ENCODE data around the gene ZMYND8. TPM values are rescaled to one million over a fixed set of nuclear protein-coding genes. Genes with fewer than 3 reads are reported as not detected.

The ZMYND8 gene
- total and polyA plus RNA-seq, 7 donors: 7.8 to 46.0 (median 24.8) TPM

DNA sequence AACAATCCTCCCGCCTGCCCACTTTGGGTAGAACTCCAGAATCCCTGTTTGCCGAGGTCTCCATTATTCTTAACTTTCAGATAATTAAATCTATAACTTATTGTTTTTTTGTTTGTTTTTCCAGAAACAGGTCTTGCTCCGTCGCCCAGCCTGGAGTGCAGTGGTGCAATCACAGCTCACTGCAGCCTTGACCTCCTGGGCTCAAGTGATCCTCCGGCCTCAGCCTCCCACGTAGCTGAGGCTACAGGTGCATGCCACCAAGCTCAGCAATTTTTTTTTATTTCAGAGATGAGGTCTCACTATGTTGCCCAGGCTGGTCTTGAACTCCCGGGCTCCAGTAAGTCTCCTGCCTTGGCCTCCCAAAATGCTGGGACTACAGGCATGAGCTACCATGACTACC lies 28.8 kb downstream of the ZMYND8 start:
- H3K36me3 ChIP-seq: no peaks in the 10 kb centered on the region
- H3K4me3 ChIP-seq: no peak overlapping the region
- no peak for TF ChIP-seq POLR2A (IDR thresholded peaks at IDR 0.05)
- no peak for TF ChIP-seq EP300 (IDR thresholded peaks at IDR 0.05)
- TF ChIP-seq, protein P1, sequence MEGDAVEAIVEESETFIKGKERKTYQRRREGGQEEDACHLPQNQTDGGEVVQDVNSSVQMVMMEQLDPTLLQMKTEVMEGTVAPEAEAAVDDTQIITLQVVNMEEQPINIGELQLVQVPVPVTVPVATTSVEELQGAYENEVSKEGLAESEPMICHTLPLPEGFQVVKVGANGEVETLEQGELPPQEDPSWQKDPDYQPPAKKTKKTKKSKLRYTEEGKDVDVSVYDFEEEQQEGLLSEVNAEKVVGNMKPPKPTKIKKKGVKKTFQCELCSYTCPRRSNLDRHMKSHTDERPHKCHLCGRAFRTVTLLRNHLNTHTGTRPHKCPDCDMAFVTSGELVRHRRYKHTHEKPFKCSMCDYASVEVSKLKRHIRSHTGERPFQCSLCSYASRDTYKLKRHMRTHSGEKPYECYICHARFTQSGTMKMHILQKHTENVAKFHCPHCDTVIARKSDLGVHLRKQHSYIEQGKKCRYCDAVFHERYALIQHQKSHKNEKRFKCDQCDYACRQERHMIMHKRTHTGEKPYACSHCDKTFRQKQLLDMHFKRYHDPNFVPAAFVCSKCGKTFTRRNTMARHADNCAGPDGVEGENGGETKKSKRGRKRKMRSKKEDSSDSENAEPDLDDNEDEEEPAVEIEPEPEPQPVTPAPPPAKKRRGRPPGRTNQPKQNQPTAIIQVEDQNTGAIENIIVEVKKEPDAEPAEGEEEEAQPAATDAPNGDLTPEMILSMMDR (IDR thresholded peaks at IDR 0.05): no peak
- no peak for TF ChIP-seq POLR2AphosphoS5 (IDR thresholded peaks at IDR 0.05)
- no peaks in the 10 kb centered on the region for H3K27me3 ChIP-seq
- H3K27ac ChIP-seq: peak overlapping the region; percentile 91 to 97 (median 93)
- intact Hi-C loops (cut with DNase I): no loop called here
- peaks cover 0 to 88% (median 70%) of the 10 kb centered on the region in 4 donors for H3K4me1 ChIP-seq
- WGBS, 2 donors: 88 to 96% methylated on average over 7 of the region's 7 CpGs
- H3K9me3 ChIP-seq: no peaks in the 10 kb centered on the region
- DNase-seq: no peak

DNA sequence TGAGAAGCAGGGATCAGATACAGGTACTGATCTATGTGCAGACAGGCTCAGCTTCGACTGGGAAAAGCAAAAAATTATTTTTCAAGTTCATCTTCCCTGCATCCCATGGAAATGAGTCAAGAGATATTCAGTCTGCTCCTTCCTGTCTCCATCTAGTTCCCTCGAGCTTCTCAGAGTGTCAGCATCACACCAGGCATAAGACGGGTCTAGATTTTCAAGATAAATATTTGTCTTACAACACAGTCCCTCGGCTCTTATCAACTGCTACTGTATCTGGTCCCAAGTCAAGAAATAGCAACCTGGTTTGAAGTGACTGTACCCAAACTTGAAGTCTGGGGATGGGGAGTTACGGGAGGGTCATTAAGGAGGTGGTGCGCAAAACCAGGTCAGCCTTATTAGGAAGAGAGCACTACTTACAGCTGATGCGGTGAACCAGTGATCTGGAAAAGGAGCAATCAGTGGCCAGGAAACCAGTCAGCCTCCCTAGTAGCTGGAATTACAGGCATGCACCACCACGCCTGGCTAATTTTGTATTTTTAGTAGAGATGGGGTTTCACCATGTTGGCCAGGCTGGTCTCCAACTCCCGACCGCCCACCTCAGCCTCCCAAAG lies 29.7 kb downstream of the ZMYND8 start:
- H3K4me3 ChIP-seq: no peak overlapping the region
- intact Hi-C loops (cut with DNase I): no loop called here
- peaks cover 0 to 86% (median 64%) of the 10 kb centered on the region in 4 donors for H3K4me1 ChIP-seq

DNA sequence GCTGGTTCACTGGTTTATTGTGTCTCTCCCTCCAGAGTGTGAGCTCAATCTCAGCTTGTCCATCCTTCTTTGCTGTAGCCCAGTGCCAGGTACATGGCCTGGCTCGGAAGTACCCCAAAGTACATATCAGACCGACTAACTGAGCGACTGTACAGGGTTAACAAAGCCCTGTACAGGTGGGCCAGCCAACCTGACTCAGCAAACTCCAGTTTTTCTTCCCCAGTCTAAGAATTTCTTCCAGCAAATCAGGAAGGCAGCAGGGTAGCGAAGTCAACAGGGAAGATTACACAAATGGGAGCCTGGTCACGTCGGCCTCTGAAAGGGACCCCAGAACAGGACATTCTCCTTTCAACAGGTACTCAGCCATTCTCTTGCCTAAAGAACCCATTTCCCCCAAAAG lies 31.3 kb downstream of the ZMYND8 start:
- DNase-seq: no peak
- Histone ChIP-seq H3K9me3 (no peaks in the 10 kb centered on the region), H3K4me3 (no peak overlapping the region), H3K4me1 (peaks cover 0 to 86% (median 61%) of the 10 kb centered on the region in 4 donors), H3K27ac (peak overlapping the region in 3 of 4 donors; percentile 91 to 97 (median 93)), H3K27me3 (no peaks in the 10 kb centered on the region), H3K36me3 (no peaks in the 10 kb centered on the region)
- intact Hi-C loops (cut with DNase I): no loop called here
- TF ChIP-seq EP300 (IDR thresholded peaks at IDR 0.05): no peak
- no peak for TF ChIP-seq POLR2AphosphoS5 (IDR thresholded peaks at IDR 0.05)
- TF ChIP-seq POLR2A (IDR thresholded peaks at IDR 0.05): no peak
- TF ChIP-seq, protein P1 (IDR thresholded peaks at IDR 0.05): no peak
- 89 to 90% methylated on average over 6 of the region's 6 CpGs for WGBS, 2 donors

More for the DNA sequence above, 29.7 kb downstream of the ZMYND8 start:
- TF ChIP-seq POLR2A (IDR thresholded peaks at IDR 0.05) (no peak), EP300 (IDR thresholded peaks at IDR 0.05) (no peak), POLR2AphosphoS5 (IDR thresholded peaks at IDR 0.05) (no peak)
- TF ChIP-seq, protein P1 (IDR thresholded peaks at IDR 0.05): no peak
- Histone ChIP-seq H3K27ac (peak overlapping the region; percentile 91 to 97 (median 93)), H3K9me3 (no peaks in the 10 kb centered on the region), H3K27me3 (no peaks in the 10 kb centered on the region), H3K36me3 (no peaks in the 10 kb centered on the region)
- DNase-seq: no peak
- WGBS, 2 donors: 70 to 79% methylated on average over 10 of the region's 10 CpGs

DNA sequence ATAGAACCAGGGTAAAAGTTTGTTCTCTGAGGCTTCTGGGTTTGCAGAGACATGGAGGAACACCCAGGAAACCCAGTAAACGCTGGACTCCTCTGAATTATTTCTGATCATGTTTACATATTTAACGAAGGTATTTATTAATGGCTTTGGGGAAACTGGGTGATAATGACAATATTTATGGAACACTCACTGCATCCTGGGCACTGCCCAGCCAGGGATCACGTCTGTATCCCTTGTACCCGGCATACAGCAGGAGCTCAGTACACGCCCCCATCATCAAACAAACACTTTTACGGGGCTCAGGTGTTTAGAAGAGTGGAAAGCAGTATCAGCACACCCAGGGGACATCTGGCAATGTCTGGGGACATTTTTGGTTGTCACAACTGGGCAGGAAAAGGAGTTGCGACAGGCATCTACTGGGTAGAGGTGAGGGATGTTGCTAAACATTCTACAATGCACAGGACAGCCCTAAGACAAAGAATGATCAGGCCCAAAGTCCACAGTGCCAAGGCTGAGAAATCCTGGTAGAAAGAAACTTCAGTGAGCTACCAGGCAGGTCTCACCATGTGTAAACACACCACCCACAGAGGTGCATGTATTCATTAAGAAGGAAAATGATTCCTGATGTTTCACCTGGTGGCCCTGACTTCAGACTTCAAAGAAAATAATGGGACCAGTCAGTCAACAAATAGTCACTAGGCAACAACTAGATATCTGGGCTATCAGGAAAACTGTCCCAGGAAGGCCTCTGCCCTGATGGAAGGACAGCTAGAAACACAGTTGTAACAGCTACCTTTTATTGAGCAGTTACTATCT lies 35.3 kb downstream of the ZMYND8 start:
- no peaks in the 10 kb centered on the region for H3K27me3 ChIP-seq
- H3K9me3 ChIP-seq: no peaks in the 10 kb centered on the region
- H3K4me3 ChIP-seq: no peak overlapping the region
- 23 to 65% methylated on average over 7 of the region's 7 CpGs for WGBS, 2 donors
- TF ChIP-seq EP300 (IDR thresholded peaks at IDR 0.05) (no peak), POLR2A (IDR thresholded peaks at IDR 0.05) (no peak), POLR2AphosphoS5 (IDR thresholded peaks at IDR 0.05) (no peak)
- TF ChIP-seq, protein P1 (IDR thresholded peaks at IDR 0.05): no peak
- H3K4me1 ChIP-seq: peaks cover 0 to 87% (median 65%) of the 10 kb centered on the region in 4 donors
- H3K27ac ChIP-seq: peak overlapping the region; percentile 94 to 97 (median 96)
- intact Hi-C loops (cut with DNase I): no loop called here
- H3K36me3 ChIP-seq: no peaks in the 10 kb centered on the region
- DNase-seq: no peak
